K562 (cell line): ENCODE measurements around the gene CAPN10. TPM values are rescaled to one million over a fixed set of nuclear protein-coding genes. Genes with fewer than 3 reads are reported as not detected.

ENCODE experiments used
- ATAC-seq: fragments of 200-7000 bp; cut with Tn5 transposase; 3 replicates; pipeline ENCODE4 v1.9.1; 2020; ENCODE audit warnings: moderate library complexity
- BruUV-seq: library from RNA; stranded (reverse); fragments of 400-500 nt; replicated peaks from 2 replicates; lab custom pipeline; 2021; lab: Mats Ljungman, UMichigan
- CTCF ChIA-PET: fragments of 300-600 bp; formaldehyde crosslinking; extraction: SDS; loops from one replicate; lab custom pipeline; 2021; ENCODE audit warnings: low intra/inter-chr PET ratio; lab: Yijun Ruan, JAX
- POLR2A ChIA-PET: fragments of 300-600, 350-650 bp; sonication (Branson Sonifier 250); formaldehyde crosslinking; extraction: SDS; loops from one replicate; lab custom pipeline; 2021; ENCODE audit warnings: antibody characterized with exemption, inconsistent platforms; lab: Yijun Ruan, JAX
- DNase-seq, 4 experiments: peaks; one replicate each; pipeline versions ENCODE4 v3.0.0 to v3.0.0-alpha.2; 2011 to 2018; ENCODE audit warnings: low spot score in 3 of 4, mixed read lengths in 3 of 4; ENCODE audit errors: extremely low read depth in 1 of 4
- FAIRE-seq: peaks from 2 replicates; lab custom pipeline; 2011; peaks lifted over from hg19 to GRCh38; lab: Jason Lieb, UNC
- H2AFZ ChIP-seq: 2 replicates; pipeline ENCODE4 v1.6.0; 2011; ENCODE audit warnings: low read depth, low read length, control low read depth, inconsistent platforms
- H3K27ac ChIP-seq: fragments of 200-600 bp; 3 replicates; pipeline ENCODE4 v1.8.0; 2011; ENCODE audit warnings: low read depth, mild to moderate bottlenecking, control low read depth, inconsistent platforms, low read length, moderate library complexity, mixed read lengths; ENCODE audit errors: extremely low read depth
- H3K27me3 ChIP-seq, 2 experiments: fragments of 300-600 bp in 1 of 2; 2 replicates in 1 of 2; 3 replicates in 1 of 2; pipeline versions ENCODE4 v1.6.0 to v1.8.0; 2011; ENCODE audit warnings: inconsistent platforms in 2 of 2, low read length in 2 of 2, mild to moderate bottlenecking in 1 of 2, mixed read lengths in 1 of 2, moderate library complexity in 1 of 2; ENCODE audit not compliant: control insufficient read depth in 2 of 2, insufficient read depth in 2 of 2
- H3K36me3 ChIP-seq: fragments of 300-600 bp; 3 replicates; pipeline ENCODE4 v1.8.0; 2011; ENCODE audit warnings: mild to moderate bottlenecking, low read length, inconsistent platforms; ENCODE audit not compliant: control insufficient read depth, insufficient read depth
- H3K4me1 ChIP-seq, 2 experiments: fragments of 200-600 bp in 1 of 2; replicated peaks in 1 of 2; 2 replicates in 1 of 2; 3 replicates in 1 of 2; pipeline versions ENCODE4 v1.5.1 to v1.8.0; 2011; ENCODE audit warnings: inconsistent platforms in 2 of 2, low read length in 2 of 2, mild to moderate bottlenecking in 1 of 2, mixed read lengths in 1 of 2, moderate library complexity in 1 of 2; ENCODE audit not compliant: control insufficient read depth in 2 of 2, insufficient read depth in 2 of 2
- H3K4me2 ChIP-seq: 2 replicates; pipeline ENCODE4 v1.6.1; 2011; ENCODE audit warnings: low read length, control low read depth, inconsistent platforms, mixed read lengths; ENCODE audit not compliant: insufficient read depth
- H3K4me3 ChIP-seq: fragments of 200-600 bp; sonication (generic), shearing (Covaris generic); 2 replicates; pipeline ENCODE4 v1.5.1; 2016; ENCODE audit warnings: control low read depth, inconsistent platforms
- H3K79me2 ChIP-seq: fragments of 200-600 bp; 3 replicates; pipeline ENCODE4 v1.8.0; 2011; ENCODE audit warnings: low read length, inconsistent platforms; ENCODE audit not compliant: control insufficient read depth, insufficient read depth
- H3K9ac ChIP-seq, 2 experiments: 2 replicates each; pipeline versions ENCODE4 v1.6.0 to v1.6.1; 2011; ENCODE audit warnings: low read depth in 2 of 2, low read length in 2 of 2, control low read depth in 1 of 2, inconsistent platforms in 1 of 2, mild to moderate bottlenecking in 1 of 2, mixed read lengths in 1 of 2; ENCODE audit not compliant: insufficient read depth in 1 of 2
- H3K9me1 ChIP-seq: one replicate; pipeline ENCODE4 v1.6.0; 2011; ENCODE audit warnings: inconsistent platforms, mild to moderate bottlenecking, low read length, moderate library complexity; ENCODE audit not compliant: control insufficient read depth, insufficient read depth
- H3K9me3 ChIP-seq: replicated peaks from 2 replicates; pipeline ENCODE4 v1.5.1; 2011; ENCODE audit warnings: low read depth, low read length, inconsistent platforms; ENCODE audit not compliant: control insufficient read depth, insufficient read depth
- H4K20me1 ChIP-seq: replicated peaks from 2 replicates; pipeline ENCODE4 v1.6.1; 2011; ENCODE audit warnings: low read length, inconsistent platforms, mixed read lengths; ENCODE audit not compliant: control insufficient read depth, insufficient read depth
- CHD1 ChIP-seq: fragments of 200-600 bp; sonication (generic); IDR thresholded peaks from one replicate; pipeline ENCODE4 v1.6.1; 2012; ENCODE audit warnings: mild to moderate bottlenecking, moderate library complexity, low read length, inconsistent platforms
- ETV1 ChIP-seq: fragments of 450-650 bp; conservative IDR thresholded peaks from 2 replicates; pipeline ENCODE4 v1.6.1; 2016; ENCODE audit warnings: missing genetic modification characterization, control low read depth, low read depth, missing compliant biosample characterization
- PURB ChIP-seq: sonication (generic); formaldehyde crosslinking; IDR thresholded peaks from 2 replicates; pipeline ENCODE4 v1.9.0; 2021; ENCODE audit warnings: low read depth, mild to moderate bottlenecking, missing genetic modification reagents
- RBM34 ChIP-seq: fragments of 200-400 bp; formaldehyde crosslinking; IDR thresholded peaks from 2 replicates; pipeline ENCODE4 v1.6.1; 2018; ENCODE audit warnings: low read length, borderline replicate concordance; ENCODE audit not compliant: insufficient read depth
- RFX1 ChIP-seq: fragments of 450-650 bp; IDR thresholded peaks from 2 replicates; pipeline ENCODE4 v1.6.1; 2016; ENCODE audit warnings: mild to moderate bottlenecking, moderate library complexity
- SMARCA5 ChIP-seq: fragments of 450-650 bp; IDR thresholded peaks from 2 replicates; pipeline ENCODE4 v1.6.1; 2016
- WGBS: fragments of 100-300 bp; shearing (Covaris generic); methylation state at CpG from one replicate; pipeline ENCODE4 v1.1.6; 2016; ENCODE audit warnings: low coverage, mixed read lengths; ENCODE audit not compliant: insufficient coverage; ENCODE audit errors: missing lambda C conversion rate; 5-methylcytosine and 5-hydroxymethylcytosine counted together
- in situ Hi-C: fragments of 300-500 bp; cut with MboI; formaldehyde crosslinking; loops from 4 replicates; pipeline ENCODE4 v1.15.0; 2018; ENCODE audit warnings: inconsistent platforms, mixed read lengths
- intact Hi-C: fragments of 100-400 bp; cut with micrococcal nuclease; formaldehyde crosslinking; loops from 2 replicates; pipeline ENCODE4 v1.14.2; 2022
- polyA plus RNA-seq, 8 experiments: library from polyadenylated mRNA; depleted of rRNA in 4 of 8; stranded (reverse) in 5 of 8; unstranded in 3 of 8; fragments of >200 nt; fragmentation: Nextera tagmentation in 2 of 8; fragmentation: Illumina TruSeq in 1 of 8; extraction: Ambion mirVana in 2 of 8; extraction: Trizol in 1 of 8; gene quantifications; 2 replicates each; pipeline versions ENCODE4 v1.2.1 to v1.2.3, GENCODE V29; 2011 to 2014; ENCODE audit warnings: inconsistent platforms in 1 of 8, missing spikeins in 1 of 8
- total RNA-seq, 7 experiments: library from RNA; depleted of rRNA in 6 of 7; stranded (reverse); fragments of >200 nt in 6 of 7; fragmentation: Illumina TruSeq in 2 of 7; extraction: Trizol in 2 of 7; gene quantifications; 2 replicates each; pipeline versions ENCODE4 v1.2.1 to v1.2.3, GENCODE V29; 2011 to 2021; ENCODE audit warnings: low replicate concordance in 1 of 7
- TF ChIP-seq, protein P1 (sequence below): IDR thresholded peaks from 2 replicates; pipeline ENCODE4 v1.6.1; 2016; ENCODE audit warnings: missing genetic modification characterization, missing compliant biosample characterization
- TF ChIP-seq, protein P2 (sequence below): fragments of 250-450 bp; sonication (Bioruptor Pico); IDR thresholded peaks from 2 replicates; pipeline ENCODE4 v1.9.0; 2021; ENCODE audit warnings: mild to moderate bottlenecking

The CAPN10 gene
- total and polyA plus RNA-seq, 9 of the 15 experiments (the other 6 are each of a cell fraction or from before 2014, with no cell fraction given): 0.08 to 26.1 (median 8.4) TPM

DNA sequence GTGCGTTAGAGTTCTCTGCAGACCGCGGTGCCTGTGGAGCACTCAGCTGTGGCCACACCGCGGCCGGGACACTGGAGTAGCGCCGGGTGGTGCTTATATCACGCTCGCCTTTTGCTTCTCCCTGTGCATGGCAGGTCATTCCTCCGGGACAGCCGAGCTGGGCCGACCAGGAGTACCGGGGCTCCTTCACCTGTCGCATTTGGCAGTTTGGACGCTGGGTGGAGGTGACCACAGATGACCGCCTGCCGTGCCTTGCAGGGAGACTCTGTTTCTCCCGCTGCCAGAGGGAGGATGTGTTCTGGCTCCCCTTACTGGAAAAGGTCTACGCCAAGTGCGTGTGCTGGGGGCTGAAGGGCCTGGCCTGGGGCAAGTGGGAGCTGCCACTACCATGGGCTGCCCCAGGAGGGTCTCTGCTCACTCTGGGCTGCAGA is 4.2 kb downstream of the CAPN10 start:
- in situ Hi-C loops: no loop called here
- CTCF ChIA-PET: no interaction called here
- Histone ChIP-seq H3K4me3 (no peak overlapping the region), H3K4me1 (peaks cover 4 to 49% of the 10 kb centered on the region in 2 experiments; a peak in 4 of 5 replicates), H3K9me3 (no peaks in the 10 kb centered on the region), H3K36me3 (peaks cover 24% of the 10 kb centered on the region; the same call in 2 of the 3 replicates), H3K27ac (no peak overlapping the region), H3K4me2 (no peak overlapping the region), H3K9me1 (no peaks in the 10 kb centered on the region), H3K27me3 (no peaks in the 10 kb centered on the region), H2AFZ (no peak overlapping the region), H3K9ac (no peak overlapping the region), H4K20me1 (no peaks in the 10 kb centered on the region; the same call in 1 of the 2 replicates), H3K79me2 (peaks cover 26% of the 10 kb centered on the region)
- TF ChIP-seq RBM34 (no peak), ETV1 (no peak), RFX1 (no peak), SMARCA5 (no peak), CHD1 (no peak), PURB (CRISPR knock-in tag) (no peak)
- TF ChIP-seq, protein P1, sequence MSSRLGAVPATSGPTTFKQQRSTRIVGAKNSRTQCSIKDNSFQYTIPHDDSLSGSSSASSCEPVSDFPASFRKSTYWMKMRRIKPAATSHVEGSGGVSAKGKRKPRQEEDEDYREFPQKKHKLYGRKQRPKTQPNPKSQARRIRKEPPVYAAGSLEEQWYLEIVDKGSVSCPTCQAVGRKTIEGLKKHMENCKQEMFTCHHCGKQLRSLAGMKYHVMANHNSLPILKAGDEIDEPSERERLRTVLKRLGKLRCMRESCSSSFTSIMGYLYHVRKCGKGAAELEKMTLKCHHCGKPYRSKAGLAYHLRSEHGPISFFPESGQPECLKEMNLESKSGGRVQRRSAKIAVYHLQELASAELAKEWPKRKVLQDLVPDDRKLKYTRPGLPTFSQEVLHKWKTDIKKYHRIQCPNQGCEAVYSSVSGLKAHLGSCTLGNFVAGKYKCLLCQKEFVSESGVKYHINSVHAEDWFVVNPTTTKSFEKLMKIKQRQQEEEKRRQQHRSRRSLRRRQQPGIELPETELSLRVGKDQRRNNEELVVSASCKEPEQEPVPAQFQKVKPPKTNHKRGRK (tag): no peak
- TF ChIP-seq, protein P2, sequence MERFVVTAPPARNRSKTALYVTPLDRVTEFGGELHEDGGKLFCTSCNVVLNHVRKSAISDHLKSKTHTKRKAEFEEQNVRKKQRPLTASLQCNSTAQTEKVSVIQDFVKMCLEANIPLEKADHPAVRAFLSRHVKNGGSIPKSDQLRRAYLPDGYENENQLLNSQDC (CRISPR knock-in tag): no peak
- intact Hi-C loops: no loop called here
- 95% methylated on average over 4 of the region's 21 CpGs for WGBS
- no peak for FAIRE-seq
- POLR2A ChIA-PET: no interaction called here
- no TSS peak for BruUV-seq
- no peak for ATAC-seq
- no peak for DNase-seq
